ENCODE data around the gene SGMS1. TPM values are rescaled to one million over a fixed set of nuclear protein-coding genes. Genes with fewer than 3 reads are reported as not detected.

The SGMS1 gene
- total RNA-seq, 6 experiments from 2014 or later: 13.6 to 49.8 (median 20.0) TPM

DNA sequence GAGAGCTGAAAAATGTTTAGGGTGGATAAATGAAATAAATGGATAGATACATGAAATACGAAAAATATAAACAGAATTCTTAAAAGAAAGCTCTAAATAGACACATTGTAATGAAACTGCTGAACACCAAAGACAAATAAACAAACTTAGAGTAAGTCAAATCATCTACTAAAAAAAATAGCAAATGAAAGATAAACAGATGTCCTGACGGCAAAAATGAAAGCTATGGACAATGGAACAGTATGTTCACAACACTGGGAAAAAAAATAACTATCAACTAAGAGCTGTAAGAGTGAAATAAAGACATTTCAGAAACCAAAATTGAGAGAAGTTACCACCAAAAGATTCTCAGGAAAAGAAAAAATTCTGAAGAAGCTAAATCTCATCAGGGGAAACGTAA lies 106.1 kb downstream of the SGMS1 start:
- Histone ChIP-seq H3K27me3 (no peaks in the 10 kb centered on the region), H3K4me3 (no peak overlapping the region), H3K4me1 (peaks cover 0 to 17% (median 0%) of the 10 kb centered on the region in 4 donors), H3K36me3 (no peaks in the 10 kb centered on the region), H3K27ac (no peak overlapping the region), H3K9me3 (no peaks in the 10 kb centered on the region)
- intact Hi-C loops (cut with DNase I): no loop called here
- DNase-seq (no peak), ATAC-seq (no peak)
- TF ChIP-seq, protein P1, sequence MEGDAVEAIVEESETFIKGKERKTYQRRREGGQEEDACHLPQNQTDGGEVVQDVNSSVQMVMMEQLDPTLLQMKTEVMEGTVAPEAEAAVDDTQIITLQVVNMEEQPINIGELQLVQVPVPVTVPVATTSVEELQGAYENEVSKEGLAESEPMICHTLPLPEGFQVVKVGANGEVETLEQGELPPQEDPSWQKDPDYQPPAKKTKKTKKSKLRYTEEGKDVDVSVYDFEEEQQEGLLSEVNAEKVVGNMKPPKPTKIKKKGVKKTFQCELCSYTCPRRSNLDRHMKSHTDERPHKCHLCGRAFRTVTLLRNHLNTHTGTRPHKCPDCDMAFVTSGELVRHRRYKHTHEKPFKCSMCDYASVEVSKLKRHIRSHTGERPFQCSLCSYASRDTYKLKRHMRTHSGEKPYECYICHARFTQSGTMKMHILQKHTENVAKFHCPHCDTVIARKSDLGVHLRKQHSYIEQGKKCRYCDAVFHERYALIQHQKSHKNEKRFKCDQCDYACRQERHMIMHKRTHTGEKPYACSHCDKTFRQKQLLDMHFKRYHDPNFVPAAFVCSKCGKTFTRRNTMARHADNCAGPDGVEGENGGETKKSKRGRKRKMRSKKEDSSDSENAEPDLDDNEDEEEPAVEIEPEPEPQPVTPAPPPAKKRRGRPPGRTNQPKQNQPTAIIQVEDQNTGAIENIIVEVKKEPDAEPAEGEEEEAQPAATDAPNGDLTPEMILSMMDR (IDR thresholded peaks at IDR 0.05): no peak
- no peak for TF ChIP-seq POLR2A (IDR thresholded peaks at IDR 0.05)
- WGBS (ENCODE audit: insufficient coverage, low coverage, low lambda C conversion rate, missing lambda C conversion rate): 75% methylated on average over 3 of the region's 3 CpGs

DNA sequence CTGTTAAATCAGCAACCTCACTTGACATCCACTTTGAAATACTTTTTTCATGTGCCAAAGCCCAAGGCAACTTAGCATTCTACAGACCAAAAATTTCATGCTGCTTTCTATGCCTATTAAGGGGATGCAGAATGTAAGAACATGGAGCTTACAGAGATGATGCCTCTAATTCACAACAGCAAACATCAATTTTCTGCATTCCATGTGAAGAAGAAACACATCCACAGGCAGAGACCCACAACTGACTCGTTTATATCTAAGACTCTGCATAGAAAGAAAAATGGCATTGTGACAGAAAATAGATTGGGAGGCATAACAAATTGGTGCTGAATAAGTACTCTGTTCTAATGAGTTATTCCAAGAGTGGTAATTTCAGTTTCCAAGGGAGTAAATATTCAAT lies 107.6 kb downstream of the SGMS1 start:
- intact Hi-C loops (cut with DNase I): no loop called here
- Histone ChIP-seq H3K9me3 (no peaks in the 10 kb centered on the region), H3K4me1 (peaks cover 0 to 27% (median 0%) of the 10 kb centered on the region in 4 donors), H3K27ac (no peak overlapping the region), H3K36me3 (no peaks in the 10 kb centered on the region), H3K27me3 (no peaks in the 10 kb centered on the region), H3K4me3 (no peak overlapping the region)
- ATAC-seq (no peak), DNase-seq (no peak)
- no peak for TF ChIP-seq POLR2A (IDR thresholded peaks at IDR 0.05)
- TF ChIP-seq, protein P1 (IDR thresholded peaks at IDR 0.05): no peak
- 53% methylated on average over 1 of the region's 1 CpG for WGBS (ENCODE audit: insufficient coverage, low coverage, low lambda C conversion rate, missing lambda C conversion rate)

DNA sequence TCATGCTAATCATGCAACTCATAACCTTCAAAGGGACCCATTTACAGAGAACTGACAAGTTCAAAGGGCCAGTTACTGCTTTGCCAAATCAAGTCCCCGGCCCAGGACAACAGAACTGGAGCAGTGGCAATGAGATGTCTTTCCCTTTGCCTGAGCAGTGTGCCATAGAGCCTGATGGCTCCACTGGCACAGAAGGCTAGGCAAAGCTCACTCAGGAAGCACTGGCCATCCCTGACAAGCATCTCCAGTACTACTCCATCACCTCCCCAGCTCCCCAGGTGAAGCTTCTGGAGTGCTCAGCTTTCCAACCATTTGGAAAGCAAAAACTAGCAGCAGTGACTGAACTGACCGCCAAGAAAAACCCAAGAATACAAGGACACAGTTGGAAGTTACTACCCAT lies 108.3 kb downstream of the SGMS1 start:
- Histone ChIP-seq H3K4me3 (no peak overlapping the region), H3K36me3 (no peaks in the 10 kb centered on the region), H3K4me1 (peaks cover 0 to 32% (median 0%) of the 10 kb centered on the region in 4 donors), H3K27me3 (no peaks in the 10 kb centered on the region), H3K9me3 (no peaks in the 10 kb centered on the region), H3K27ac (peak overlapping the region in 1 of 3 donors; percentile 26)
- ATAC-seq (peak in 3 of 4 donors; percentile 23 to 38 (median 26)), DNase-seq (no peak)
- intact Hi-C loops (cut with DNase I): no loop called here
- 58% methylated on average over 2 of the region's 2 CpGs for WGBS (ENCODE audit: insufficient coverage, low coverage, low lambda C conversion rate, missing lambda C conversion rate)
- TF ChIP-seq, protein P1 (IDR thresholded peaks at IDR 0.05): no peak
- TF ChIP-seq POLR2A (IDR thresholded peaks at IDR 0.05): no peak

DNA sequence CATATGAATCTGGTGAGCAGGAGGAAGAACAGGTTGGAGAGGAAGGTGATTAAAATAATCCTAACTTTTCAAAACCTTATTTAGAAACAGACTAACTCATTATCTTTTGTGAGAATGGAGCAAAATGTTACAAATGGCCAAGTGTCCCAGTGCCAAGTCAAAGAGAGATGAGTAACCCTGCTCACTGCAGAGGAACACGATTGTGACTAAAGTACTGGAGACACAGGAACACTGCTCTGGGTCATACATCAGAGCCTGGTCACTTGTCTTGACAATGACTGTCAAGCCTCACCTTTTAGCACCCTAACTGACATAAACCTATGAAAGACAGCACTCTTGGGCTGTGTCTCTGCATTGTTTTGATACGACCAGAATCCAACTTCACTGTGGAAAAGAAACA lies 108.8 kb downstream of the SGMS1 start:
- peak overlapping the region in 1 of 3 donors; percentile 26 for H3K27ac ChIP-seq
- H3K4me1 ChIP-seq: peaks cover 0 to 32% (median 0%) of the 10 kb centered on the region in 4 donors
- TF ChIP-seq, protein P1 (IDR thresholded peaks at IDR 0.05): no peak
- no peak for TF ChIP-seq POLR2A (IDR thresholded peaks at IDR 0.05)
- DNase-seq (no peak), ATAC-seq (peak; percentile 69 to 78 (median 73))
- H3K36me3 ChIP-seq: no peaks in the 10 kb centered on the region
- H3K9me3 ChIP-seq: no peaks in the 10 kb centered on the region
- intact Hi-C loops (cut with DNase I): no loop called here
- no peaks in the 10 kb centered on the region for H3K27me3 ChIP-seq
- 50% methylated on average over 1 of the region's 2 CpGs for WGBS (ENCODE audit: insufficient coverage, low coverage, low lambda C conversion rate, missing lambda C conversion rate)
- H3K4me3 ChIP-seq: no peak overlapping the region

DNA sequence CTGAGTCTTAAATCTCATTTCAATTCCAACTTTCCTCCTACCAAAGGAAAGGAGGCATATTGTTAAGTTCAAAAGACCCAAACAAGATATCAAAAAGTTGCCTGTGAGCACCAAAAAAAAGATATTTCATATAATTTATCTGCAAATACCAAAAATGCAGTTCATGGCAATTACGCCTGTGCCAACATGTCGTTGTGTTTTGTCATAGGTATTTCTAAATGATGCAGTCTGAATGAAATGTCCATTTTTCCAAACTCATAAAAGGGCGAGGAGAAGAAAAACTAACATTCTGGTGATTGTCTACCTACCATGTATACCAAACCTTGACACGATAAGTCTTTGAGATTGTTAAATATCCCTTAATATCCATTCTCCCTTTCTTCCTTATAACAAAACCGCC lies 109.8 kb downstream of the SGMS1 start:
- Histone ChIP-seq H3K4me1 (peaks cover 0 to 41% (median 4%) of the 10 kb centered on the region in 4 donors), H3K27me3 (no peaks in the 10 kb centered on the region), H3K4me3 (no peak overlapping the region), H3K36me3 (no peaks in the 10 kb centered on the region), H3K27ac (no peak overlapping the region), H3K9me3 (no peaks in the 10 kb centered on the region)
- intact Hi-C loops (cut with DNase I): no loop called here
- no peak for DNase-seq
- ATAC-seq: no peak
- WGBS (ENCODE audit: insufficient coverage, low coverage, low lambda C conversion rate, missing lambda C conversion rate): 89% methylated on average over 4 of the region's 5 CpGs
- TF ChIP-seq, protein P1 (IDR thresholded peaks at IDR 0.05): no peak
- TF ChIP-seq POLR2A (IDR thresholded peaks at IDR 0.05): no peak
